GM12873 (cell line): ENCODE measurements around the gene UGT1A7.

Source experiments
- TF ChIP-seq, protein P1 (sequence below): IDR thresholded peaks from 2 replicates; pipeline ENCODE4 v1.5.1; 2012; ENCODE audit warnings: low read depth, mild to moderate bottlenecking, moderate library complexity, low read length, control low read depth; ENCODE audit not compliant: insufficient read depth; ENCODE audit errors: missing control alignments

UGT1A7 gene

DNA sequence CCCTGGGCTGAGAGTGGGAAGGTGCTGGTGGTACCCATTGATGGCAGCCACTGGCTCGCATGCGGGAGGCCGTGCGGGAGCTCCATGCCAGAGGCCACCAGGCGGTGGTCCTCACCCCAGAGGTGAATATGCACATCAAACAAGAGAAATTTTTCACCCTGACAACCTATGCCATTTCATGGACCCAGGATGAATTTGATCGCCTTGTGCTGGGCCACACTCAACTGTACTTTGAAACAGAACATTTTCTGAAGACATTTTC is 65.5 kb downstream of the UGT1A7 start:
- TF ChIP-seq, protein P1, sequence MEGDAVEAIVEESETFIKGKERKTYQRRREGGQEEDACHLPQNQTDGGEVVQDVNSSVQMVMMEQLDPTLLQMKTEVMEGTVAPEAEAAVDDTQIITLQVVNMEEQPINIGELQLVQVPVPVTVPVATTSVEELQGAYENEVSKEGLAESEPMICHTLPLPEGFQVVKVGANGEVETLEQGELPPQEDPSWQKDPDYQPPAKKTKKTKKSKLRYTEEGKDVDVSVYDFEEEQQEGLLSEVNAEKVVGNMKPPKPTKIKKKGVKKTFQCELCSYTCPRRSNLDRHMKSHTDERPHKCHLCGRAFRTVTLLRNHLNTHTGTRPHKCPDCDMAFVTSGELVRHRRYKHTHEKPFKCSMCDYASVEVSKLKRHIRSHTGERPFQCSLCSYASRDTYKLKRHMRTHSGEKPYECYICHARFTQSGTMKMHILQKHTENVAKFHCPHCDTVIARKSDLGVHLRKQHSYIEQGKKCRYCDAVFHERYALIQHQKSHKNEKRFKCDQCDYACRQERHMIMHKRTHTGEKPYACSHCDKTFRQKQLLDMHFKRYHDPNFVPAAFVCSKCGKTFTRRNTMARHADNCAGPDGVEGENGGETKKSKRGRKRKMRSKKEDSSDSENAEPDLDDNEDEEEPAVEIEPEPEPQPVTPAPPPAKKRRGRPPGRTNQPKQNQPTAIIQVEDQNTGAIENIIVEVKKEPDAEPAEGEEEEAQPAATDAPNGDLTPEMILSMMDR: no peak

DNA sequence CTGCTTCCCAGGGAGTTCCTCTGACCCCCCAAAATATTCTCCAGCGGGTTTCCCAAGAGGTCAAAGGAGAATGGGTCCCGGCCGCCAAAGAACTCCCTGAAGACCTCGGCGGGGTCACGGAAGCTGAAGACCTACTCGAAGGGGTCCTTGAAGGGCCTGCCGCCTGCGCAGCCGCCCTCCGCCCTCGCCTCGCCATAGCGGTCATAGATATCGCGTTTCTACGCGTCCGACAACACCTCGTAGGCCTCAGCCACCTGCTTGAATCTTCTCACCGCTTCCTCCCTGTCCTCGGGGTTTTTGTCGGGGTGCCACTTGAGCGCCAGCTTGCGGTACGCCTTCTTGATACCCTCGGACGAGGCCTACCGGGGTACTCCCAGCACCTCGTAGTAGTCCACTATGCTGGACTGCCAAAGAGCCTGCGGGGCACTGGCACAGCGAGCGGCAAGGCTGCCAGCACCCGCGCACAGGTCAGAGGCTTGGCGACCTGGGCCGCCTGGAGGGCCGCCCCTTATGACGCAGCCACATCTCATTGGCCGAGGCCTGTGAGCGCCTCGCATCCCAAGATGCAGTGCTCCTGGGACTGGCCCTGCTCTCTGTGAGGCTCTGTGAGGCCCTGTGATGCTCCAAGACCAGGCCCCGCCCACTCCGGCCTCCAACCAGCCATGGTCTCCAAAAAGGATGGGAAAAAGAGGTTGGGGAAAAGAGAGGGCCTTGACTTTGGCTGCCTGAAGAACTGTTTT is 73.3 kb downstream of the UGT1A7 start:
- TF ChIP-seq, protein P1: no peak

DNA sequence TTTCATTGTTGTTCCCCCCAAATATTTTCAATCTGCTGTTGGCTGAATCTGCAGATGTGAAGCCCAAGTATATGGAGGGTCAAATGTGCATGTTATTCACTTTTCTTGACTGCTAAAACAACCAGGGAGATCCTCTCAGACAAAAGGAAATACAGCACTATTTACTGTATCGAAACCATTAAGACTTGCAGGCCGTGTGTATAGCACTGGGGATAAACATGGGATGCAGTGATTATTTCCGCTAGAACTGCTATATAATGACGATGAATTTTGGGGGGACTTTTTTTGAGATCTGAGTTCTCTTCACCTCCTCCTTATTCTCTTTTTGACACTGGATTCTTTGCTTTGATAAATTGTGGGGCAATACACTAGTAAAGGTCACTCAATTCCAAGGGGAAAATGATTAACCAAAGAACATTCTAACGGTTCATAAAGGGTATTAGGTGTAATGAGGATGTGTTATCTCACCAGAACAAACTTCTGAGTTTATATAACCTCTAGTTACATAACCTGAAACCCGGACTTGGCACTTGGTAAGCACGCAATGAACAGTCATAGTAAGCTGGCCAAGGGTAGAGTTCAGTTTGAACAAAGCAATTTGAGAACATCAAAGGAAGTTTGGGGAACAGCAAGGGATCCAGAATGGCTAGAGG is 74.9 kb downstream of the UGT1A7 start:
- TF ChIP-seq, protein P1: no peak

GRCh38 chr2:233758141-233758540 is 76.4 kb downstream of the UGT1A7 start:
- TF ChIP-seq, protein P1: no peak

DNA sequence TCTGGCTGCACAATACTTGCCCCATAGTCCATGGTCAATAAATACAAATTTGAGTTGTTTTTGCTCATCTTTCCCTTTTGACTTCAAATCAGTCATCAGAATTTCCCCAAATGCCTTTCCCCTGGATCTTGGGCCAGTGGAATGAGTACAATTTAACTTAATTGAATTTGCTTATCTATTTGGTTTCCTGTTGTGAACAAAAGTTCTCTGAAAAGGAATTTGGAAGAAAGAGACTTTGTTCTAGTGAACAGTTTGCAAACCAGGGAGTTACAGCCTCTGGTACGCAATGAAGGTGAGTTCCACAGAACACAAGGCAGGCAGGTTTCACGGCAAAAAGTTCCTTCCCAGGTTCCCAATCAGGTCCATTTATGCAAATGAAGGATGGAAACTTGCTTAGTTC is 77.1 kb downstream of the UGT1A7 start:
- TF ChIP-seq, protein P1: no peak

- TF ChIP-seq, protein P1: no peak
Observed at GRCh38 chr2:233760043-233760442, 78.3 kb downstream of the UGT1A7 start, which contains the start of gene UGT1A1. Gene UGT1A1 (plus strand): TSS chr2:233760270. CDS start chr2:233760288, 18 bp downstream.

DNA sequence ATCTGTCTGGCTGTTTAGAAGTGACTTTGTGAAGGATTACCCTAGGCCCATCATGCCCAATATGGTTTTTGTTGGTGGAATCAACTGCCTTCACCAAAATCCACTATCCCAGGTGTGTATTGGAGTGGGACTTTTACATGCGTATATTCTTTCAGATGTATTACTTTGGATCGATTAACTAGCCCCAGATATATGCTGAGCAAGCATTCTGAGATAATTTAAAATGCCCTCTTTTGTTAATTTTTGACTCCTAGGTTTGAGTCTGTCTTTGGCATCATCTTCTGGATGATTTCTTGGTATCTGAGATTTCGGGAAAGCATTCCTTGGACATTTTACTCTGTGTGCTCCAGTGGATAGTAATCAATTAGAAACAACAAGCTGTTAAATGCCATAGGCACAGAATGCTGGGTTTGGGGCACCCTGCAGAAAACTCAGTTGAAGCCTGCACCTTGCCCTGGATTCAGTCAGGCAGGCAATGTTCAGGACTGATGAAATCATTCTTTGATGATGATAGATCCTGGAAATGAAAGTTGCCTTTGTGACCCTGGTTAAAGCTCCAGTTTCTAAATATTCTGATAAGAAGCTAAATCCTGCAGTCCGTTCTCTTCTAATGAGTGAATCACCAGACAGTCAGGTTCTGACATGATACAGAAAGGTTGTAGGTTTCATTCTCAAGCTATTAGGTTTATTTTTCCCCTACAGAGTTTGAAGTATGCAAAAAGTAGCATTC is 79.5 kb downstream of the UGT1A7 start:
- TF ChIP-seq, protein P1: no peak
